ENCODE measurements around the gene PRSS3.
"Not testable (repeated sequence)": the region's sequence is repeated elsewhere in the genome, so short reads cannot be mapped to it uniquely, and the experiment has no call there.

Gene PRSS3

DNA sequence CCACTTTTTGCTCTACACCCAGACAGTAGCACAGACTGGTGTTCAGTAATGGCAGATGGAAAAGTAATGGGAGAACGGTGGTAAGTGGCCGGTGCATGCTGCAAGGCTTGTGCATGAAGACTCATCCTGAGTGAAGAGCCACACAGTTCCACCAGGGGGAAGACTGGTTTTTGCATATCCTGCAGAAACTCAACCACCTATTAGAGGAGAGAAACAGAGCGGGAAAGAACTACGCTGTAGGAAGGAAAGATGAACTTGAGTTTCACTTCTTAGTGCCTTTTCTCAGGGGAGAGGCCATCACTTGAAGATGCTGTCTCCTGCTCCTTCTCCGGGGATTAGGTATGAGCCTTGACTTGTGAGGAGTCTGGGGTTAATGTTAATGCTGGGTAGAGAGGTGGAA, 9.4 kb upstream of the PRSS3 start:
- DNase-seq (ENCODE audit: low read depth in 1 of 2, low spot score in 1 of 2) = no peak

DNA sequence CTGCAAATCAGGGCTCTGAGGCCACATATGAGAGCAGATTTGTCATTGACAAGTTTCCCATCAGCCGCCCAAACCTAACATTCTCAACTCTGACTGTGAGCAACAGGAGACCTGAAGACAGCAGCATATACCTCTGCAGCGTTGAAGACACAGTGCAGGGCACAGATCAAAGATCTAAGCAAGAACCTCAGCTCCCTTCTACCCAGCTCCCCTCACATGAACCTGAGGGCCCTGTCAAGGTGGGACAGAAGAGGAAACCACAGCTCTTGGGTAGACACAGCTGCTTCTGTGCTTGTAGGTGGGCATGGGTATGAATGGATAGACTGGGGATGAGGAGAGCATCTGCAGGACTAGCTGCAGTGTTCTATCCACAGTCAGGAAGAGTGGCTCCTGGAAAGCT, 8.7 kb upstream of the PRSS3 start:
- no peak for DNase-seq (ENCODE audit: low read depth in 1 of 2, low spot score in 1 of 2)

DNA sequence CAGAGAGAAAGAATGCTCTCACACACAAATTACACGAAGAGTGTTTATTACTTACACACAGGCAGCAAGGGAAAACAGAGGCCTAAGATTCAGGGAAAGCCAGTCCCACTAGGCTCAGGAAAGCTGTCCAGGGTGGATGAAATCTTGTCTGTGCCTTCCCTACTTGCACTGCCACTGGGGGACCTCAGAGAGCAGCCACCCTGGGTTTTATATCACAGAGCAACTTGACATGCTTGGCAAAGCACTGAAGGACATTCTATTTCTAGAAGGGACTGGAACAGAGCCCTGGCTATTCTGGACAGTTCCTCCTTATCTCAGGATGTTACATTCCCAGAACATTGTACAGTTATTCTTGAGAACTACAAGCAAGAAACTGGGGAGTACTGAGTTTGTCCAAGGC, 7.5 kb upstream of the PRSS3 start:
- DNase-seq (ENCODE audit: low read depth in 1 of 2, low spot score in 1 of 2) = no peak

DNA sequence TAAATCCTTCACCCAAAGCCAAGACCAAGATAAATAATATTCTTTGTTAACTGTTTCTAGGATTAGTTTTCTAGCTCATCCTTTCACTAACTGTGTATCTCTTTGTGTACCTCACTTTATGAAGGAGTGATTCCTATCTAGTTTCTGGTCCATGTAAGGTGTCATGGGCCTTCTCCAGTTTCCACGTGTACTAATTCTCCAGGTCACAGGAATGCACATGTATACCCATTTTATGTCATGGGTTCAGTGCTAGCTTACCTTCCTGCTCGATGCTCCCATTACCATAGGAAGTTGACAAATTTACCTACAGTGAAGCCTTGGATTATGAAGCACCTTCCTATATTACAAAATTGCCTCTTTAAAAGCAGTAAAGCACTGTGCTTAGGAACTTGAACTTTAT, 5.9 kb upstream of the PRSS3 start:
- DNase-seq (ENCODE audit: low read depth in 1 of 2, low spot score in 1 of 2) = not testable (repeated sequence)

DNA sequence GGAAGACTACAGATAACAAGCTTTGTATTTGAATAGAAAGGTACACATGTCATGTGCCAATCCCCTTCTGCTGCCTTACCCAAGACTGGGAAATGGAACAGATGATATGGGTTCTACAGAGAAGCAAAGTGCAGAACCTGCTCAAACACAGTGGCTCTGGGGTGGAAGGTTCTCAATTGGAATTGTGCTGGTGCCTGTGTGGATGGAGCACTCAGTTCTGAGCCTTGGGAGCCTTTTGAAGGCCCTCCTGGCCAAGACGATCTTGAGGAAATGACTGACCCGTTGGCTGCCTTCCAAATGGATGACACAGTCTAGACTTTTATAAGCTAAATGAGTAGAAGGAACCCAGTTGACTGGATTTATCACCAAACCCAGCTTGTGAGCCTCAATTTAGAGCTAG, 4.2 kb upstream of the PRSS3 start:
- DNase-seq (ENCODE audit: low read depth in 1 of 2, low spot score in 1 of 2) = no peak

DNA sequence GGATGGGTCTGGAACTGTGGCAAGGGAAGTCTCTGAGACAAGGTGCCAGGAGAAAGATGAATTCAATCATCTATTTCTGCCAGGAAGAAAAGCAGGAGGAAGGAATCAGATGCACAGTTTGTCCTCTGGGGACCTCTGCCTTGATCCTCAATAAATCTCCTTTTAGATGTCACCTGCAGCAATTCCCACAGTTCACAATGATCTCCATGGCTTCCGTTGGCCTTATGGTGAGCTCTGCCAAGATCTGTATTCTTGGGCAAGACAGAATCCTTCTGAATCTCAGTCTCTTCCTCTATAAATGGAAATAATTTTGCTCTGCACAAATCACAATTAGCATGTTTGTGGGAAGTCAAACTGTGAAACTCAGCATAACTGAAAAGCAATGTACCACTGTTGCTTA, 1.9 kb upstream of the PRSS3 start:
- not testable (repeated sequence) for DNase-seq (ENCODE audit: low read depth in 1 of 2, low spot score in 1 of 2)

DNA sequence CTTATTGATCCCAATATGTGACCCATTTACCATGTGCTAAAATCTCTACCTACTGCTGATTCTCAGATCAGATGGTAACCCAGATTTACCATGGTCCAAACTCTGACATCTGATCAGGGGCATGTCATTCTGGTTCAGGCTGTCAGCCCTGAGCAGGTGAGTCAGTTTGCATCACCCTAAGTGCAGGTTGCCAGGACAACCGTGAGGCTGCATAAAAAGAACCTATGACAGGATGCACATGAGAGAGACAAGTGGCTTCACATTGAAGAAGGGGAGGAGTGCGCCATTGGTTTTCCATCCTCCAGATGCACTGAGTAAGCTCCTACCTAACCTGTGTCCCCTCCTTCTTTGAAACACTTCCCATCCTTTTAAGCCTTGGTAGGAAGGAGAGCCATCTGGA, 801 bp upstream of the PRSS3 start:
- DNase-seq (ENCODE audit: low read depth in 1 of 2, low spot score in 1 of 2) = no peak

DNA sequence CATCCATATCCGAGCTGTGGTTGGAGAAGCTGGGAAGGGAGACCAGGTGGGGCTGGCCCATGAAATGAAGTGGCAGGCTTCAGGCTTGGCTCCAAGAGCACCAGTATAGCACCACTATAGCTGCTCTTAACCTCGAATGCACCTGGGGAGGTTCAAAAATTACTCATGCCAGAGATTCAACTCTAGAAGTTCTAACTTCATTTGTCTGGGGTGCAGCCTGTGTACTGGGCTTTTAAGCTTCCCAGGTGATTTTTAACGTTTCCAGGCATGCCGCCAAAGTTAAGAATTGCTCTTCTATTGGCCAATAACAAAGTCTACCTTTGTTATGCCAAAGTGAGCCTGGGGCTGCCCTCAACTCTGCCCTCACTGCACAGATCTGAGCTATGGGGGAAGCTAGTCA, 458 bp downstream of the PRSS3 start:
- DNase-seq (ENCODE audit: low read depth in 1 of 2, low spot score in 1 of 2) = no peak

DNA sequence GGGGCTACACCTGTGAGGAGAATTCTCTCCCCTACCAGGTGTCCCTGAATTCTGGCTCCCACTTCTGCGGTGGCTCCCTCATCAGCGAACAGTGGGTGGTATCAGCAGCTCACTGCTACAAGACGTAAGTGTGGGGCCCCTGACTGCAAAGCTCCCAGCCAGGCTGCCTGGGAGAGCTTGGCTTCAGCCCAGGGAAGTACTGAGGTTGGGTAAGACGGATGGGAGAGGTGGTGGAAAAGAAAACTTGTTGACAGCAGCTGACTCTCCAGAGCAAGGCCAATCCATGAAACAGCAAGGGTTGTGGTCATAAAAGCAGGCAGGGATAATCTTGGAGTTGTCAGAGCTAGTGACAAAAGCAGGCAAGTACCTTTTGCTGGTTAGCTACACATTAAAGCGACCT, 1.3 kb downstream of the PRSS3 start:
- DNase-seq (ENCODE audit: low read depth in 1 of 2, low spot score in 1 of 2) = not testable (repeated sequence)

DNA sequence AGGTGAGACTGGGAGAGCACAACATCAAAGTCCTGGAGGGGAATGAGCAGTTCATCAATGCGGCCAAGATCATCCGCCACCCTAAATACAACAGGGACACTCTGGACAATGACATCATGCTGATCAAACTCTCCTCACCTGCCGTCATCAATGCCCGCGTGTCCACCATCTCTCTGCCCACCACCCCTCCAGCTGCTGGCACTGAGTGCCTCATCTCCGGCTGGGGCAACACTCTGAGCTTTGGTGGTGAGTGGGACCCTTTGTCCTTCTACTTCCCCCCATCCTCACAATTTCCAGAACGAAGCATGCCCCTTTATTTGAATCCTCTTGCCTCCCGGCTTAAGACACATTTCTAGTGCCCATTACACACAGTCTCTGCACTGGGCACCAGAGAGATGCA, 2.5 kb downstream of the PRSS3 start:
- no peak for DNase-seq (ENCODE audit: low read depth in 1 of 2, low spot score in 1 of 2)

DNA sequence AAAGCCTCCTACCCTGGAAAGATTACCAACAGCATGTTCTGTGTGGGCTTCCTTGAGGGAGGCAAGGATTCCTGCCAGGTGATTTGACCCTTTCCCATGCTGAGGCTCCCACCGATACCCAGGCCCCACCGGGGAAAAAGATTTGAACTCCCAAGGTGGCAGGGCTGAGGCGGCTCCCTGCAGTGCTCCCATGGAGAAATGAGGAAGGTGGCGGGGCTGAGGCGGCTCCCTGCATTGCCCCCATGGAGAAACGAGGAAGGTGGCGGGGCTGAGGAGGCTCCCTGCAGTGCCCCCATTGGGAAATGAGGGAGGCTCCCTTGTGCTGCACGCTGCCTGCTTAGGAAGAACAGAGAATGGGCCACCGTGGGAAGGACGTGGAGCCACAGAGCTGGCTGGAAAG, 3.2 kb downstream of the PRSS3 start:
- DNase-seq (ENCODE audit: low read depth in 1 of 2, low spot score in 1 of 2) = no peak

DNA sequence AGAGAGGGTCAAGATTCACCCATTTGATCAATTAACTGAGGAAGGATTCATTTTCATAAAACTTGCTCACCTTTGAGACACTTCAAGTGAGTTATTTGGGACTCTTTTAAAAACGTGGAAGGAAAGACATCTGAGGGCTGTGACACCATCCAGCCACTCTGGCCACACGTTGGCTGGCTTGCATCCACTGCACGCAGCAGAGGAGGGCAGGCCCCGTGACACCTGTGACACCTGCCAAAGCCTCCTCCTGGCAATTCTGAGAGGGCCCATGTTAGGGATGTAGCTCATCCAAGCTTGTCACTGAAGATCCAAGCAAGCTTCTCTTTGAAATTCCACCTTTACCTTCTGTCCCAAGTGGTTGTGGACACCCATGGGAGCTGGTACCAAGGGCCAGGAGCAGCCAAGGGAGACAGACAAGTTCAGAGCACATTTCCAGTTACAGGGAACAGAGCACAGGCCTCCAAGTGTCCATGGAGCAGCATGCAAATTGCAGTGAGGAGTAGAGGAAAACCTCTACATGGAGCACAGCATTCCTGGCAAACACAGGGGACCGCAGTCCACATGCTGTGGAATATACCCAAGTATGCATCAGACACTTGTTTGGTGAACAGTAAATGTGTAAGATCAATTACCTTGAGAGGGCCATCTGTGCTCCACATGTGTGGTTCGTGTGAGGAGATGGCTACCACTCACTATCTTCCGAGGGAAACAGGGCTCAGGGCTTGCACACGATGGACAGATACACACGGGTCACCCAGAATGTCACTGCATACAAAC, 4.8 kb downstream of the PRSS3 start:
- no peak for DNase-seq (ENCODE audit: low read depth in 1 of 2, low spot score in 1 of 2)

DNA sequence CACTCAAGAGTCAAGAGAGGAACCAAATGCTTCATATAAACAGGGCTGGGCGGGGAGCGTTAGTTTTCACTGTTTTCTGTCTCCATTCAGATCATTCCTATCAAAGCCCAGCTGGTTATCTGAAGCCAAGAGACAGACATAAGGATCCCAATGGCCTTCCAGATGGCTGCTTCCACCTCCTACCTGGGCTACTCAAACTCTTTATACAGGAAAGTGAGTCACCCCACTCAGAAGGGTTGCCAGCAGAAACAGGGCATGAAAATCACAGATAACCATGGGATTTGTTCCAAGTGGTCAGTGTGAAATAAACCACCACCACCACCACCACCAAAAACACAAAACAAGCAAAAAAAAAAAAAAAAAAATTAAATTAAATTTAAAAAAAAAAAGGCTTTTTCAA, 5.5 kb downstream of the PRSS3 start:
- DNase-seq (ENCODE audit: low read depth in 1 of 2, low spot score in 1 of 2) = no peak

DNA sequence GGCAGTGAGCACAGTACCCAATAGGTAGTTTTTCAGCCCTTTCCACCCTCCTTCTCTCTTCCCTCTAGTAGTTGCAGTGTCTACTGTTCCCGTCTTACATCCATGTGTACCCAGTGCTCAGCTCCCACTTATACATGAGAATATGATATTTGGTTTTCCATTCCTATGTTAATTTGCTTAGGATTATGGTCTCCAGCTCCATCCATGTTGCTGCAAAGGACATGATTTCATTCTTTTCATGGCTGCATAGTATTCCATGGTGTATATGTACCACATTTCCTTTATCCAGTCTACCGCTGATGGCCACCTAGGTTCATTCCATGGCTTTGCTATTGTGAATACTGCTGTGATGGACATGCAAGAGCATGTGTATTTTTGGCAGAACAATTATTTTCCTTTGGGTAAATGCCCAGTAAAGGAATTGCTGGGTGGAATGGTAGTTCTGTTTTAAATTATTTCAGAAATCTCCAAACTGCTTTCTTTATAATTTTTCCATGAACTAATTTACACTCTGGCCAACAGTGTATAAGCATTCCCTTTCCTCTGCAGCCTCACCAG, 6.7 kb downstream of the PRSS3 start:
- DNase-seq (ENCODE audit: low read depth in 1 of 2, low spot score in 1 of 2) = not testable (repeated sequence)

DNA sequence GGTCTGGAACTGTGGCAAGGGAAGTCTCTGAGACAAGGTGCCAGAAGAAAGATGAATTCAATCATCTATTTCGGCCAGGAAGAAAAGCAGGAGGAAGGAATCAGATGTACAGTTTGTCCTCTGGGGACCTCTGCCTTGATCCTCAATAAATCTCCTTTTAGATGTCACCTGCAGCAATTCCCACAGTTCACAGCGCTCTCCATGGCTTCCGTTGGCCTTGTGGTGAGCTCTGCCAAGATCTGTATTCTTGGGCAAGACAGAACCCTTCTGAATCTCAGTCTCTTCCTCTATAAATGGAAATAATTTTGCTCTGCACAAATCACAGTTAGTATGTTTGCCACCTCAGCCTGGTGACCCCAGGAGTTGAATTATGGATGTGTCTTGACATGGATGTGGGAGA, 8.8 kb downstream of the PRSS3 start:
- not testable (repeated sequence) for DNase-seq (ENCODE audit: low read depth in 1 of 2, low spot score in 1 of 2)

DNA sequence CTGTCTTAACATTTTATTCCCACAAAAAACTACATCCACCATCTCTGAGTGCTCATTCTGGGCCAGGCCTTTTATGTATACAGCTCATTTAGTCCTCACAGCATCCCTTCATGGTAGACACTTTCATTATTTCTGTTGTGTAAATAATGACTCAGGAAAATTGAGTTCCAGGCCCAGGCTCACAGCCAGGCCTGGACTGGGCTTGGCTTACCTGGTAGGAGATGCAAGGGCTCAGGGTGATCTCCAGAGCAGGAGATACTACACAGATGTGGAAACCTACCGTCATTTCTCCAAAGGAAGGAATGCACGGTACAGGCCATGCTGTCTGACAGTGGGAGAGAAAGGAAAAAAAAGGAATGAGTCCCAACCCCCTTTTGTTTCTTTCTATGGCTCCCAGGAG, 11.8 kb downstream of the PRSS3 start:
- DNase-seq (ENCODE audit: low read depth in 1 of 2, low spot score in 1 of 2) = not testable (repeated sequence)

DNA sequence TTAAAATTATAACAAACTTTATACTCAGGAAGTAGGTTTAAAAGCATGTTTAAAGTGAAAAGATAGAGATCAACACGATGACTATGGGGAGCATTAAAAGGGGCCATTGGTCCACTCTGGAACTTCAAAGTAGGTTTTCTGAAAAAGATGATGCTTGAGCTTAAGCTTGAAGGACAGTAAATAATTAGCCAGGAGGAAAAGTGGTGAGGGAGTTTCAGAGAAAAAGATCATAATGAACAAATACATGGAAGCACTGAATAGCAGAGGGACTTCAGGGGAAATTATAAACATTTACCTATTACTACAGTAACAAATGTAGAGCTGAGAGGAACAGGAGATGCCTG, 13.6 kb downstream of the PRSS3 start:
- DNase-seq (ENCODE audit: low read depth in 1 of 2, low spot score in 1 of 2) = not testable (repeated sequence)

DNA sequence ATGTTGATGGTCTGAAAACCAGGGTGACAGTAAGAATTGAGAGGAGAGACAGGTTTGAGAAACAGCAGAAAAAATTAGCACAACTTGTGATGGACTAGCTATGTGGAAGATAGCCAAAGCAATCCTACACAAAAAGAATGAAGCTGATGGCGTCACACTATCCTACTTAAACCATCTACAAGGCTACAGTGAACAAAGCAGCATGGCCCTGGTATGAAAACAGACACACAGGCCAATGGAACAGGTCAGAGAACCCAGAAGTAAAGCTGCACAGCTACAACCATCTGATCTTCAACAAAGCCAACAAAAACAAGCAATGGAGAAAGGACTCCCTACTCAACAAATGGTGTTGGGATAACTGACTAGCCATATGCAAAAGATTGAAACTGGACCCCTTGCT, 14.1 kb downstream of the PRSS3 start:
- DNase-seq (ENCODE audit: low read depth in 1 of 2, low spot score in 1 of 2) = no peak

DNA sequence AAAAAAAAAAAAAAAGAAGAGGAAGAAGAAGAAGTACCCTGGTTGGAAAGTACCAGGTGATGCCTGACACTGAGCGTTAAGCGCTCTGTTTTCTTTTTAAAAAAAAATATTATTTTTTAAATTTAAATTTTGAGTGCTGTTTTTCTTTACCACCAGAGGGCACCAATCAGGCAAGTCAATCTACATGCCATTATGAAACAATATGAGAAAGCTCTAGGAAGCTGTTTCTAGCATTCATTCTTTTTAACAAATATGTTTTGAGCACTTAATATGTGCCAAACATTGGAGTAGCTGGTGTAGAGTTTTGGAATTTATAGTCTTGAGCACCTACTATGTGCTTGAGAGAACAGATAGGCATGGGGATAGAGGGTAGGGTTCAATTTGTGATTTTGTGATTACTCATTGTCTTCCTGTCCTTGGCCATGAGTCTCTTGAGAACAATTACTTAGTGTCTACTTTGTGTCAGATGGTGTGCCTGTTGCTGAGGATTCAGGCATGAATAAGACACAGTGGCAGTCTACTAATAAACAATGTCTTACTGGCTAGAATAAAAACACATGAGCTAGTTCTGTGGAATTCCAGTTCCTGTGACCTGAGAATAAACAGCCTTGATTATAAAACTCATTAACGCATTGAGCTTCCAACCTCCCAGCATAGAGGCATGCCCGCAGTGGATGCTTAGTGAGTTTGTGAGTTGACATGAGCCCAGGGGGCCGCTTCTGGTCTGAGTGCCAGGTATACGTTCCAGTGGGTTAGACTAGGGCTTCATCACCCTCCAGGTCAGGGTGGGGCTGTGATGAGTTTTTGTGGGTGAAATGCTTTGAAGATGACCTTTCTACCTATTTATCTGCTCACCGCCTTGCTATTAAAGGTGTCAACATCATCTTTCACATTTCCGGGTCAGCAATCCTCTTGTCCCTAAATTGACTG, 18.6 kb downstream of the PRSS3 start:
- DNase-seq (ENCODE audit: low read depth in 1 of 2, low spot score in 1 of 2) = peak in 1 of 2 donors; percentile 13

DNA sequence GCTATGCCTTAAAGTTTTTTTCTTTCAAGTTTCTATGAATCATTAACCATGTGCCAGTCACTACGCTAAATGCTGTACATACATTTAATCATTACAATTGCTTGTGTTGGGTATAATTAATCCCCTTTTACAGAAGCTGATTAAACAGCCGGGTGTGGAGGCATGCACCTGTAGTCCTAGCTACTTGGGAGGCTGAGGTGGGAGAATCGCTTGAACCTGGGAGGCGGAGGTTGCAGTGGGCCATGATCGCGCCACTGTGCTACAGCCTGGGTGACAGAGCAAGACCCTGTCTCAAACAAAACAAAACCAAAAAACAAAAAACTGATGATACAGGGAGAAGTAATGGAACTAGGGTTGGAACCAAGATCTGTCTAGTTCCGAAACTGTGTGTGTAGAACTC, 20.4 kb downstream of the PRSS3 start:
- DNase-seq (ENCODE audit: low read depth in 1 of 2, low spot score in 1 of 2) = no peak

DNA sequence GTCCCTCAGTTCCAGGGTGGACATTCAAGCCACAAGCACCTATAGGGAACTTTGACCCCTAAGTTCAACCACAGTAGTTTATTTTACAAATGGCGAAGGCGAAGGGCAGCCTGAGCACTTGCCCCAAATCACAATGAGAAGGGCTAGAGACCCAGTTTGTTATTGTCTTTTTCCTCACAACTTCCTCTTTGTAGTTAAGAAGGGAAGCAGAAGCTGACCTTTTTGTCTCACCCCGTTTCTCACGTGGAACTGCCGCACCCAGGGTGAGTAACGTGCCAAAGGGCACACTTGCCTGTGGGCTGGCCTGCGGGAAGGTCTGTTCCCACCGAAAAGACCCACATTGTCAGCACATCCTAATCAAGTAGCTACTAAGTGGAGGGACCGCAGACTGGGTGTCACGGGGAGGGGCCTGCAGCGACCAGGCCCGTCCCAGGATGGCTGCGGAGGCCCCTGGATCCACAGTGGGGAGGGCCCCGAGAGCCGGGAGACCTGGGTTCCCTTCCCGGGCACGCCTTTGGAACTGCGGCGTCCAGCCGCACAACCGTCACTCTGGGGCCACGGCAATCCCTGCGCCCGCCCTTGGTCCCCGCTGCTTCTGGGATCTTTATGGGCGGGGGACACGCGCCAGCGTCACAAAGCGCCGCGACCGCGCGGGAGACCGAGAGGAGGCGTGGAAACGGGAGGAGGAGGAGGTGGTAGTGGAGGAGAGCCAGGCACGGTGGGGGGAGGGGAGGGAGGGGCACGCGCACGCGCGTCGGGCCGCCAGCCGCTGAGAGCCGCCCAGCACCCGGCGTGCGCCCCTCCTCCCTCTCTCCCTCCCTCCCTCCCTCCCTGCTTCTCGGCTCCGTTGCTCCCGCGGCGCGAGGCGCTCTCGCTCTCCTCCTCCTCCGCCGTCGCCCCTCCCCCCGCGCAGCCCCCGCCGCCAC, 21.2 kb downstream of the PRSS3 start, which contains the start of gene UBE2R2:
UBE2R2 (plus strand) TSS at position 834 of the 926 bp plus-strand sequence. CDS start 598 bp downstream, outside the sequence.
- DNase-seq (ENCODE audit: low read depth in 1 of 2, low spot score in 1 of 2) = peak; percentile 80 to 89

Measured in activated CD4-positive, alpha-beta T cell treated with anti-CD3 and anti-CD28 coated beads, Interleukin-2, amount 50 U/mL, for 24 hours (primary cell).